Nephron (organoid): Measurements from ENCODE around the gene FEN1.

Experiments
- H3K27ac Mint-ChIP-seq, 3 experiments: 2 replicates each; pipeline ENCODE4 v1.8.0; 2020; ENCODE audit warnings: mixed read lengths in 3 of 3, mild to moderate bottlenecking in 2 of 3, moderate library complexity in 1 of 3
- H3K27me3 Mint-ChIP-seq: 2 replicates; pipeline ENCODE4 v1.8.0; 2021; ENCODE audit warnings: low read depth, mild to moderate bottlenecking, moderate library complexity, mixed read lengths
- H3K36me3 Mint-ChIP-seq: 2 replicates; pipeline ENCODE4 v1.8.0; 2020; ENCODE audit warnings: low read depth, mixed read lengths
- H3K4me1 Mint-ChIP-seq: 2 replicates; pipeline ENCODE4 v1.8.0; 2020; ENCODE audit warnings: mixed read lengths
- H3K4me3 Mint-ChIP-seq, 3 experiments: 2 replicates each; pipeline ENCODE4 v1.8.0; 2020; ENCODE audit warnings: mild to moderate bottlenecking in 3 of 3, mixed read lengths in 3 of 3, moderate library complexity in 2 of 3
- H3K9me3 Mint-ChIP-seq: 2 replicates; pipeline ENCODE4 v1.8.0; 2020; ENCODE audit warnings: mixed read lengths
- CTCF ChIP-seq, 3 experiments: fragments of 200-600 bp; sonication (generic); IDR thresholded peaks; one replicate each; pipeline ENCODE4 v1.5.0; 2021; ENCODE audit warnings: antibody characterized with exemption in 3 of 3; ENCODE audit not compliant: unreplicated experiment in 3 of 3

FEN1 gene

GRCh38 chr11:61833471-61833870 lies 40.8 kb downstream of the FEN1 start:
- H3K27me3 Mint-ChIP-seq: no peaks in the 10 kb centered on the region
- H3K27ac Mint-ChIP-seq: peak overlapping the region; percentile 71 to 87 (median 82)
- peaks cover 55% of the 10 kb centered on the region for H3K4me1 Mint-ChIP-seq
- no peak for TF ChIP-seq CTCF (IDR thresholded peaks at IDR 0.05; ENCODE audit: unreplicated experiment in 3 of 3)
- peaks cover 21% of the 10 kb centered on the region for H3K36me3 Mint-ChIP-seq
- no peaks in the 10 kb centered on the region for H3K9me3 Mint-ChIP-seq
- no peak overlapping the region for H3K4me3 Mint-ChIP-seq

- no peaks in the 10 kb centered on the region for H3K9me3 Mint-ChIP-seq
- peak overlapping the region; percentile 71 to 87 (median 82) for H3K27ac Mint-ChIP-seq
- H3K27me3 Mint-ChIP-seq: no peaks in the 10 kb centered on the region
- H3K4me3 Mint-ChIP-seq: no peak overlapping the region
- TF ChIP-seq CTCF (IDR thresholded peaks at IDR 0.05; ENCODE audit: unreplicated experiment in 3 of 3): no peak
- H3K4me1 Mint-ChIP-seq: peaks cover 55% of the 10 kb centered on the region
- H3K36me3 Mint-ChIP-seq: peaks cover 25% of the 10 kb centered on the region
Measured at GRCh38 chr11:61833926-61834277, 41.2 kb downstream of the FEN1 start.

- TF ChIP-seq CTCF (IDR thresholded peaks at IDR 0.05; ENCODE audit: unreplicated experiment in 3 of 3): no peak
- Mint-ChIP-seq H3K27ac (peak overlapping the region; percentile 71 to 96 (median 82)), H3K9me3 (no peaks in the 10 kb centered on the region), H3K4me3 (no peak overlapping the region), H3K4me1 (peaks cover 51% of the 10 kb centered on the region), H3K27me3 (no peaks in the 10 kb centered on the region), H3K36me3 (peaks cover 31% of the 10 kb centered on the region)
Measured at GRCh38 chr11:61834278-61835048, 41.8 kb downstream of the FEN1 start.

- Mint-ChIP-seq H3K27ac (peak overlapping the region in 2 of 3 experiments; percentile 38 to 54), H3K36me3 (peaks cover 47% of the 10 kb centered on the region), H3K9me3 (no peaks in the 10 kb centered on the region), H3K27me3 (no peaks in the 10 kb centered on the region), H3K4me1 (peaks cover 36% of the 10 kb centered on the region), H3K4me3 (no peak overlapping the region)
- TF ChIP-seq CTCF (IDR thresholded peaks at IDR 0.05; ENCODE audit: unreplicated experiment in 3 of 3): no peak
Measured at GRCh38 chr11:61836193-61836592, 43.5 kb downstream of the FEN1 start.

- H3K4me3 Mint-ChIP-seq: no peak overlapping the region
- H3K27ac Mint-ChIP-seq: no peak overlapping the region
- H3K9me3 Mint-ChIP-seq: no peaks in the 10 kb centered on the region
- no peak for TF ChIP-seq CTCF (IDR thresholded peaks at IDR 0.05; ENCODE audit: unreplicated experiment in 3 of 3)
- H3K36me3 Mint-ChIP-seq: peaks cover 60% of the 10 kb centered on the region
- peaks cover 26% of the 10 kb centered on the region for H3K4me1 Mint-ChIP-seq
- no peaks in the 10 kb centered on the region for H3K27me3 Mint-ChIP-seq
Measured at GRCh38 chr11:61837411-61838005, 44.8 kb downstream of the FEN1 start.

- Mint-ChIP-seq H3K36me3 (peaks cover 66% of the 10 kb centered on the region), H3K27ac (peak overlapping the region in 1 of 3 experiments; percentile 51), H3K4me3 (no peak overlapping the region), H3K9me3 (no peaks in the 10 kb centered on the region), H3K4me1 (peaks cover 16% of the 10 kb centered on the region), H3K27me3 (no peaks in the 10 kb centered on the region)
- no peak for TF ChIP-seq CTCF (IDR thresholded peaks at IDR 0.05; ENCODE audit: unreplicated experiment in 3 of 3)
Measured at GRCh38 chr11:61838501-61838900, 45.8 kb downstream of the FEN1 start.
